ENCODE data around the gene AATF. TPM values are rescaled to one million over a fixed set of nuclear protein-coding genes. Genes with fewer than 3 reads are reported as not detected.

Gene AATF
- total RNA-seq, 1 experiment from 2014 or later = 61.0 TPM

DNA sequence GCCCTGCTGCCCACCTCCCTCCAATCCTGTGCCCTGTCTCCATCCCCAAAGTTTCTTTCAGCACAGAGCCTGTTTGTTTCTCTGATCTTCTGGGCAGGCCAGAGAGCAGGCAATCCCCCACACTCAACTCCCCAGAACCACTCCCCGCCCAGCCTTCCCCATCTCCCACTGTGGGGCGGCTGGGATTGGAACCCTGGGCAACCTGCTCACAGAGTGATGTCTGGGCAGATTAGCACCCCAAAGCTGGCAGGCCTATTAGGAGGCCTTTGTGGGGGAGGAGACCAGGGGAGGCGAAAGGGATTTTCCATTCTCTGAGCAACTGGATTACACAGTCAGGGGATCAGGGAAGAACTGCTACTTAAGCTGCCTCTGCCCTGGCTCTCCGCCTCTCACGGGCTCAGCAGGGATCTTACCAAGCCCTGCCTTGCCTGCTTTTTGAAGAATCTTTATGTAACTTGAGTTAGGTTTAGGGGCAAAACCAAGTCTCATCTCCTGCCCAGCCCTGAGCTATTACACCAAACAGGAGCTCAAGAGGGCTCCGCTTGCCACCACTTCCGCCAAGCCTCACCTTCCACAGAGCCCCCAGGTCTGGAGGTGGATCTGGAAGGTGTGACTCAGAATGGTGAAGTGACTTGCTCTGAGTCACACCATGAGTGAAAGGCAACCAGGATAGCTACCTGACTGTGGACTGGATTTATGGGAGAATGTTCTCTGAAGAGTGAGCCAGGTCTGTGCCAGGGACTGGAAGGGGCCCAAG is 27.5 kb upstream of the AATF start:
- peak overlapping the region; percentile 43; the same call in 1 of the 2 replicates for H3K27ac Mint-ChIP-seq

DNA sequence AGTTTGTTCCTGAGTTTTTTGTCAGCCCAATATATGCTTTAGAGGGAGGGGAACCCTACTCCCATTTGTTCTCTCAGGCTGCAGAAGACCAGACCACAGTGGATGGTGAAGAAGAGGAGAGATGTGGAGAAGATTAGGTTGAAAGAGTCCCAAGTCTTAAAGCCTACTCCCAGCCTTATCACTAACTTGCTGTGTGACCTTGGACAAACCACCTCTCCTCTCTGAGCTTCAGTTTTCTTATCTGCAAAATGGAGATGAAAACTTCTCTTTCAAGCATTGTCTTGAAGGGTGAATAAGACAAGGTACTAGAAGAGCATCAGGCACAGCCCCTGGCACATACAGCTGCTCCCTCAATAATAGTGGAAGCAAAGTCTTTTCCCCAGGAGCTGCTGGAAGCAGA is 26.6 kb upstream of the AATF start:
- Mint-ChIP-seq H3K9me3 (no peaks in the 10 kb centered on the region), H3K36me3 (no peaks in the 10 kb centered on the region), H3K27me3 (ENCODE audit: low read depth) (peaks cover 24% of the 10 kb centered on the region), H3K4me1 (peaks cover 51% of the 10 kb centered on the region), H3K4me3 (no peak overlapping the region), H3K27ac (no peak overlapping the region)
- TF ChIP-seq NR1H2 (CRISPR knock-in tag; IDR thresholded peaks at IDR 0.05) (no peak), ZNF219 (CRISPR knock-in tag; IDR thresholded peaks at IDR 0.05; ENCODE audit: borderline replicate concordance) (no peak), ZNF671 (CRISPR knock-in tag; IDR thresholded peaks at IDR 0.05) (no peak), SMAD4 (CRISPR knock-in tag; IDR thresholded peaks at IDR 0.05) (no peak), E2F4 (CRISPR knock-in tag; IDR thresholded peaks at IDR 0.05; ENCODE audit: borderline replicate concordance, low read depth) (no peak), E2F5 (CRISPR knock-in tag; IDR thresholded peaks at IDR 0.05) (no peak)
- TF ChIP-seq, protein P1, sequence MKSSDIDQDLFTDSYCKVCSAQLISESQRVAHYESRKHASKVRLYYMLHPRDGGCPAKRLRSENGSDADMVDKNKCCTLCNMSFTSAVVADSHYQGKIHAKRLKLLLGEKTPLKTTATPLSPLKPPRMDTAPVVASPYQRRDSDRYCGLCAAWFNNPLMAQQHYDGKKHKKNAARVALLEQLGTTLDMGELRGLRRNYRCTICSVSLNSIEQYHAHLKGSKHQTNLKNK (CRISPR knock-in tag; IDR thresholded peaks at IDR 0.05) = no peak
- TF ChIP-seq, protein P2, sequence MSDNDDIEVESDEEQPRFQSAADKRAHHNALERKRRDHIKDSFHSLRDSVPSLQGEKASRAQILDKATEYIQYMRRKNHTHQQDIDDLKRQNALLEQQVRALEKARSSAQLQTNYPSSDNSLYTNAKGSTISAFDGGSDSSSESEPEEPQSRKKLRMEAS (CRISPR knock-in tag; IDR thresholded peaks at IDR 0.05) = no peak
- DNase-seq (ENCODE audit: low spot score) = no peak
- ChIA-PET CTCF (interaction anchor here (0.6 kb wide), 1 partner anchor 148 kb away, joined by 3 read pairs; no protein-coding TSS in a partner anchor), POLR2A (no interaction called here)
- no peak for ATAC-seq

More for the DNA sequence above, 27.5 kb upstream of the AATF start:
- no peak for DNase-seq (ENCODE audit: low spot score)
- ChIA-PET CTCF (interaction anchor here (0.7 to 1.1 kb wide), 3 partner anchors 51 to 823 kb away, joined by 3 read pairs; partner anchors contain the start of gene HNF1B), POLR2A (interaction anchor here (1.1 kb wide), 1 partner anchor 10 kb away, joined by 3 read pairs; no protein-coding TSS in a partner anchor)
- peak; percentile 22; the same call in 1 of the 2 replicates for TF ChIP-seq PRDM15 (CRISPR knock-in tag; IDR thresholded peaks at IDR 0.05)
- TF ChIP-seq IRF2 (CRISPR knock-in tag; IDR thresholded peaks at IDR 0.05; ENCODE audit: borderline replicate concordance, low read depth) = no peak
- Mint-ChIP-seq H3K4me3 (no peak overlapping the region), H3K9me3 (no peaks in the 10 kb centered on the region), H3K36me3 (no peaks in the 10 kb centered on the region), H3K27me3 (ENCODE audit: low read depth) (peaks cover 24% of the 10 kb centered on the region), H3K4me1 (peaks cover 51% of the 10 kb centered on the region)
- peak; percentile 36 for ATAC-seq

- Mint-ChIP-seq H3K36me3 (no peaks in the 10 kb centered on the region), H3K9me3 (no peaks in the 10 kb centered on the region), H3K27ac (no peak overlapping the region), H3K4me3 (no peak overlapping the region), H3K27me3 (ENCODE audit: low read depth) (peaks cover 38% of the 10 kb centered on the region), H3K4me1 (peaks cover 55% of the 10 kb centered on the region)
- DNase-seq (ENCODE audit: low spot score) = no peak
- ATAC-seq = no peak
- CTCF ChIA-PET = interaction anchor here (0.6 to 1.0 kb wide), 3 partner anchors 14 to 1425 kb away, joined by 3 to 7 read pairs (median 4); partner anchors contain the start of gene LHX1
- TF ChIP-seq ZNF121 (CRISPR knock-in tag; IDR thresholded peaks at IDR 0.05) = no peak
- no peak for TF ChIP-seq ZNF671 (CRISPR knock-in tag; IDR thresholded peaks at IDR 0.05)
- no peak for TF ChIP-seq SP1 (CRISPR knock-in tag; conservative IDR thresholded peaks at IDR 0.05)
- no peak for TF ChIP-seq RELA (CRISPR knock-in tag; IDR thresholded peaks at IDR 0.05; ENCODE audit: borderline replicate concordance)
- TF ChIP-seq EMX1 (CRISPR knock-in tag; IDR thresholded peaks at IDR 0.05) = no peak
- TF ChIP-seq E2F5 (CRISPR knock-in tag; IDR thresholded peaks at IDR 0.05) = no peak
- no peak for TF ChIP-seq TCF7 (CRISPR knock-in tag; IDR thresholded peaks at IDR 0.05; ENCODE audit: low read depth)
- no peak for TF ChIP-seq SMAD4 (CRISPR knock-in tag; IDR thresholded peaks at IDR 0.05)
- no peak for TF ChIP-seq IRF1 (CRISPR knock-in tag; IDR thresholded peaks at IDR 0.05)
- POLR2A ChIA-PET = interaction anchor here (0.6 kb wide), 2 partner anchors 11 to 99 kb away, joined by 3 read pairs; no protein-coding TSS in a partner anchor
Measured at GRCh38 chr17:36923814-36924221, 24.9 kb upstream of the AATF start.

Data from WTC11 (cell line).